GM23338 (cell line): ENCODE measurements around the gene MAP3K5. TPM values are rescaled to one million over a fixed set of nuclear protein-coding genes. Genes with fewer than 3 reads are reported as not detected.

Experiments used
- ATAC-seq: fragments of 200-7000 bp; cut with Tn5 transposase; 3 replicates; pipeline ENCODE4 v1.9.1; 2020
- DNase-seq: peaks from one replicate; pipeline ENCODE4 v3.0.0-alpha.2; 2015; ENCODE audit warnings: low spot score
- H2AFZ ChIP-seq: fragments of 200-600 bp; sonication (generic); 2 replicates; pipeline ENCODE4 v1.8.0; 2016; ENCODE audit warnings: antibody characterized with exemption, mild to moderate bottlenecking, moderate library complexity
- H3F3A ChIP-seq: fragments of 200-600 bp; sonication (generic); replicated peaks from 2 replicates; pipeline ENCODE4 v1.8.0; 2017; ENCODE audit warnings: antibody characterized with exemption, mixed run types, low read depth
- H3K27ac ChIP-seq: fragments of 200-600 bp; sonication (generic); 2 replicates; pipeline ENCODE4 v1.6.1; 2016; ENCODE audit warnings: low read depth
- H3K27me3 ChIP-seq: fragments of 200-600 bp; sonication (generic); 2 replicates; pipeline ENCODE4 v1.8.0; 2016; ENCODE audit warnings: mild to moderate bottlenecking, mixed run types, moderate library complexity; ENCODE audit not compliant: insufficient read depth
- H3K36me3 ChIP-seq: fragments of 200-600 bp; sonication (generic); 2 replicates; pipeline ENCODE4 v1.8.0; 2016; ENCODE audit warnings: mild to moderate bottlenecking; ENCODE audit not compliant: insufficient read depth
- H3K4me1 ChIP-seq: fragments of 200-600 bp; sonication (generic); 2 replicates; pipeline ENCODE4 v1.8.0; 2016; ENCODE audit warnings: mild to moderate bottlenecking, moderate library complexity; ENCODE audit not compliant: insufficient read depth
- H3K4me2 ChIP-seq: fragments of 200-600 bp; sonication (generic); 2 replicates; pipeline ENCODE4 v1.7.1; 2017; ENCODE audit warnings: mixed run types
- H3K4me3 ChIP-seq: fragments of 200-600 bp; sonication (generic); 2 replicates; pipeline ENCODE4 v1.6.1; 2016; ENCODE audit warnings: mixed run types
- H3K79me2 ChIP-seq: fragments of 200-600 bp; sonication (generic); replicated peaks from 2 replicates; pipeline ENCODE4 v1.8.0; 2017; ENCODE audit warnings: mild to moderate bottlenecking; ENCODE audit not compliant: insufficient read depth
- H3K9me2 ChIP-seq: fragments of 200-600 bp; sonication (generic); 2 replicates; pipeline ENCODE4 v1.8.0; 2017; ENCODE audit not compliant: insufficient read depth
- H4K20me1 ChIP-seq: fragments of 200-600 bp; sonication (generic); replicated peaks from 2 replicates; pipeline ENCODE4 v1.8.0; 2017; ENCODE audit warnings: mild to moderate bottlenecking; ENCODE audit not compliant: insufficient read depth
- H3K27ac Mint-ChIP-seq: 2 replicates; pipeline ENCODE4 v1.8.0; 2020; ENCODE audit warnings: inconsistent platforms, mild to moderate bottlenecking, moderate library complexity, mixed read lengths
- H3K27me3 Mint-ChIP-seq: 3 replicates; pipeline ENCODE4 v1.8.0; 2022; ENCODE audit warnings: low read depth, mild to moderate bottlenecking, moderate library complexity, mixed read lengths, inconsistent platforms; ENCODE audit not compliant: insufficient read depth, poor library complexity
- H3K36me3 Mint-ChIP-seq: 3 replicates; pipeline ENCODE4 v1.8.0; 2021; ENCODE audit warnings: low read depth, mild to moderate bottlenecking, inconsistent platforms, moderate library complexity, mixed read lengths
- H3K4me1 Mint-ChIP-seq: 3 replicates; pipeline ENCODE4 v1.8.0; 2020; ENCODE audit warnings: mild to moderate bottlenecking, inconsistent platforms, mixed read lengths
- H3K4me3 Mint-ChIP-seq: 3 replicates; pipeline ENCODE4 v1.8.0; 2021; ENCODE audit warnings: moderate library complexity, mild to moderate bottlenecking, inconsistent platforms, mixed read lengths
- H3K9me3 Mint-ChIP-seq: 3 replicates; pipeline ENCODE4 v1.8.0; 2020; ENCODE audit warnings: moderate library complexity, mild to moderate bottlenecking, inconsistent platforms, mixed read lengths
- CREB1 ChIP-seq: fragments of 250-450 bp; sonication (Bioruptor Pico); IDR thresholded peaks from 2 replicates; pipeline ENCODE4 v1.5.0; 2020; ENCODE audit warnings: low read depth, mild to moderate bottlenecking, moderate library complexity
- ETS1 ChIP-seq: IDR thresholded peaks from 2 replicates; pipeline ENCODE4 v1.6.1; 2016; ENCODE audit warnings: antibody characterized with exemption
- EZH2 ChIP-seq: fragments of 200-600 bp; sonication (generic); IDR thresholded peaks from one replicate; pipeline ENCODE4 v1.8.0; 2017; ENCODE audit warnings: antibody characterized with exemption, mild to moderate bottlenecking, low read depth; ENCODE audit not compliant: unreplicated experiment
- EZH2phosphoT487 ChIP-seq: fragments of 200-600 bp; sonication (generic); IDR thresholded peaks from one replicate; pipeline ENCODE4 v1.8.1; 2018; ENCODE audit warnings: antibody characterized with exemption; ENCODE audit not compliant: unreplicated experiment
- JUNB ChIP-seq: IDR thresholded peaks from one replicate; pipeline ENCODE4 v1.6.1; 2016; ENCODE audit warnings: antibody characterized with exemption; ENCODE audit not compliant: unreplicated experiment
- NANOG ChIP-seq: IDR thresholded peaks from 2 replicates; pipeline ENCODE4 v1.6.1; 2016; ENCODE audit warnings: antibody characterized with exemption, borderline replicate concordance
- POLR2AphosphoS5 ChIP-seq: IDR thresholded peaks from 2 replicates; pipeline ENCODE4 v1.6.1; 2016; ENCODE audit warnings: antibody characterized with exemption, low read depth
- REST ChIP-seq: IDR thresholded peaks from one replicate; pipeline ENCODE4 v1.6.1; 2018; ENCODE audit warnings: antibody characterized with exemption; ENCODE audit not compliant: unreplicated experiment
- STAT1 ChIP-seq: IDR thresholded peaks from one replicate; pipeline ENCODE4 v1.6.1; 2016; ENCODE audit warnings: antibody characterized with exemption; ENCODE audit not compliant: unreplicated experiment
- ZNF114 ChIP-seq: fragments of 250-450 bp; sonication (Bioruptor Pico); IDR thresholded peaks from 2 replicates; pipeline ENCODE4 v1.5.0; 2020; ENCODE audit warnings: mild to moderate bottlenecking, moderate library complexity
- ZNF331 ChIP-seq: fragments of 250-450 bp; sonication (Bioruptor Pico); IDR thresholded peaks from 2 replicates; pipeline ENCODE4 v1.5.0; 2020; ENCODE audit warnings: low read depth, mild to moderate bottlenecking, moderate library complexity
- polyA plus RNA-seq: library from polyadenylated mRNA; unstranded; fragments of >200 nt; fragmentation: Nextera tagmentation; extraction: Ambion mirVana; gene quantifications from 2 replicates; pipeline ENCODE4 v1.2.1, GENCODE V29; 2016
- total RNA-seq: library from RNA; depleted of rRNA; stranded (reverse); fragments of >200 nt; shearing (Covaris generic); gene quantifications from 2 replicates; pipeline ENCODE4 v1.2.3, GENCODE V29; 2014
- TF ChIP-seq, protein P1 (sequence below): fragments of 250-450 bp; sonication (Bioruptor Pico); IDR thresholded peaks from 2 replicates; pipeline ENCODE4 v1.5.0; 2020; ENCODE audit warnings: mild to moderate bottlenecking, moderate library complexity
- TF ChIP-seq, protein P2 (sequence below), 2 experiments: fragments of 200-600 bp in 1 of 2; sonication (generic) in 1 of 2; conservative IDR thresholded peaks; 2 replicates each; pipeline versions ENCODE4 v1.5.1 to v1.6.1; 2016 to 2017; ENCODE audit warnings: antibody characterized with exemption in 2 of 2, low read depth in 2 of 2, mild to moderate bottlenecking in 2 of 2, moderate library complexity in 1 of 2

The MAP3K5 gene
- total and polyA plus RNA-seq, 2 experiments from 2014 or later, result 0.76 to 2.8 TPM

GRCh38 chr6:136685540-136686108 lies 106.7 kb downstream of the MAP3K5 start:
- Histone ChIP-seq H2AFZ (no peak overlapping the region), H3K4me1 (peaks cover 5% of the 10 kb centered on the region; the same call in 1 of the 2 replicates), H3K4me2 (no peak overlapping the region), H3K79me2 (no peaks in the 10 kb centered on the region), H3K27ac (no peak overlapping the region), H4K20me1 (no peaks in the 10 kb centered on the region), H3K9me2 (no peaks in the 10 kb centered on the region), H3K4me3 (no peak overlapping the region), H3K27me3 (no peaks in the 10 kb centered on the region), H3F3A (no peaks in the 10 kb centered on the region), H3K36me3 (no peaks in the 10 kb centered on the region)
- Mint-ChIP-seq H3K4me3 (no peak overlapping the region), H3K9me3 (peaks cover 5% of the 10 kb centered on the region; the same call in 1 of the 3 replicates), H3K27ac (no peak overlapping the region), H3K27me3 (no peaks in the 10 kb centered on the region), H3K4me1 (no peaks in the 10 kb centered on the region), H3K36me3 (peaks cover 3% of the 10 kb centered on the region; the same call in 1 of the 3 replicates)
- DNase-seq, result no peak
- ATAC-seq, result no peak
- TF ChIP-seq STAT1 (no peak), POLR2AphosphoS5 (no peak), EZH2phosphoT487 (no peak), CREB1 (CRISPR knock-in tag) (no peak), ETS1 (no peak), REST (no peak), ZNF331 (CRISPR knock-in tag) (no peak), EZH2 (no peak), NANOG (no peak), ZNF114 (no peak), JUNB (no peak)
- TF ChIP-seq, protein P1, sequence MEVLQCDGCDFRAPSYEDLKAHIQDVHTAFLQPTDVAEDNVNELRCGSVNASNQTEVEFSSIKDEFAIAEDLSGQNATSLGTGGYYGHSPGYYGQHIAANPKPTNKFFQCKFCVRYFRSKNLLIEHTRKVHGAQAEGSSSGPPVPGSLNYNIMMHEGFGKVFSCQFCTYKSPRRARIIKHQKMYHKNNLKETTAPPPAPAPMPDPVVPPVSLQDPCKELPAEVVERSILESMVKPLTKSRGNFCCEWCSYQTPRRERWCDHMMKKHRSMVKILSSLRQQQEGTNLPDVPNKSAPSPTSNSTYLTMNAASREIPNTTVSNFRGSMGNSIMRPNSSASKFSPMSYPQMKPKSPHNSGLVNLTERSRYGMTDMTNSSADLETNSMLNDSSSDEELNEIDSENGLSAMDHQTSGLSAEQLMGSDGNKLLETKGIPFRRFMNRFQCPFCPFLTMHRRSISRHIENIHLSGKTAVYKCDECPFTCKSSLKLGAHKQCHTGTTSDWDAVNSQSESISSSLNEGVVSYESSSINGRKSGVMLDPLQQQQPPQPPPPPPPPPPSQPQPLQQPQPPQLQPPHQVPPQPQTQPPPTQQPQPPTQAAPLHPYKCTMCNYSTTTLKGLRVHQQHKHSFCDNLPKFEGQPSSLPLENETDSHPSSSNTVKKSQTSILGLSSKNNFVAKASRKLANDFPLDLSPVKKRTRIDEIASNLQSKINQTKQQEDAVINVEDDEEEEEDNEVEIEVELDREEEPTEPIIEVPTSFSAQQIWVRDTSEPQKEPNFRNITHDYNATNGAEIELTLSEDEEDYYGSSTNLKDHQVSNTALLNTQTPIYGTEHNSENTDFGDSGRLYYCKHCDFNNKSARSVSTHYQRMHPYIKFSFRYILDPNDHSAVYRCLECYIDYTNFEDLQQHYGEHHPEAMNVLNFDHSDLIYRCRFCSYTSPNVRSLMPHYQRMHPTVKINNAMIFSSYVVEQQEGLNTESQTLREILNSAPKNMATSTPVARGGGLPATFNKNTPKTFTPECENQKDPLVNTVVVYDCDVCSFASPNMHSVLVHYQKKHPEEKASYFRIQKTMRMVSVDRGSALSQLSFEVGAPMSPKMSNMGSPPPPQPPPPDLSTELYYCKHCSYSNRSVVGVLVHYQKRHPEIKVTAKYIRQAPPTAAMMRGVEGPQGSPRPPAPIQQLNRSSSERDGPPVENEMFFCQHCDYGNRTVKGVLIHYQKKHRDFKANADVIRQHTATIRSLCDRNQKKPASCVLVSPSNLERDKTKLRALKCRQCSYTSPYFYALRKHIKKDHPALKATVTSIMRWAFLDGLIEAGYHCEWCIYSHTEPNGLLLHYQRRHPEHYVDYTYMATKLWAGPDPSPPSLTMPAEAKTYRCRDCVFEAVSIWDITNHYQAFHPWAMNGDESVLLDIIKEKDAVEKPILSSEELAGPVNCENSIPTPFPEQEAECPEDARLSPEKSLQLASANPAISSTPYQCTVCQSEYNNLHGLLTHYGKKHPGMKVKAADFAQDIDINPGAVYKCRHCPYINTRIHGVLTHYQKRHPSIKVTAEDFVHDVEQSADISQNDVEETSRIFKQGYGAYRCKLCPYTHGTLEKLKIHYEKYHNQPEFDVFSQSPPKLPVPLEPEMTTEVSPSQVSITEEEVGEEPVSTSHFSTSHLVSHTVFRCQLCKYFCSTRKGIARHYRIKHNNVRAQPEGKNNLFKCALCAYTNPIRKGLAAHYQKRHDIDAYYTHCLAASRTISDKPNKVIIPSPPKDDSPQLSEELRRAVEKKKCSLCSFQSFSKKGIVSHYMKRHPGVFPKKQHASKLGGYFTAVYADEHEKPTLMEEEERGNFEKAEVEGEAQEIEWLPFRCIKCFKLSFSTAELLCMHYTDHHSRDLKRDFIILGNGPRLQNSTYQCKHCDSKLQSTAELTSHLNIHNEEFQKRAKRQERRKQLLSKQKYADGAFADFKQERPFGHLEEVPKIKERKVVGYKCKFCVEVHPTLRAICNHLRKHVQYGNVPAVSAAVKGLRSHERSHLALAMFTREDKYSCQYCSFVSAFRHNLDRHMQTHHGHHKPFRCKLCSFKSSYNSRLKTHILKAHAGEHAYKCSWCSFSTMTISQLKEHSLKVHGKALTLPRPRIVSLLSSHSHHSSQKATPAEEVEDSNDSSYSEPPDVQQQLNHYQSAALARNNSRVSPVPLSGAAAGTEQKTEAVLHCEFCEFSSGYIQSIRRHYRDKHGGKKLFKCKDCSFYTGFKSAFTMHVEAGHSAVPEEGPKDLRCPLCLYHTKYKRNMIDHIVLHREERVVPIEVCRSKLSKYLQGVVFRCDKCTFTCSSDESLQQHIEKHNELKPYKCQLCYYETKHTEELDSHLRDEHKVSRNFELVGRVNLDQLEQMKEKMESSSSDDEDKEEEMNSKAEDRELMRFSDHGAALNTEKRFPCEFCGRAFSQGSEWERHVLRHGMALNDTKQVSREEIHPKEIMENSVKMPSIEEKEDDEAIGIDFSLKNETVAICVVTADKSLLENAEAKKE (CRISPR knock-in tag), result no peak
- TF ChIP-seq, protein P2, sequence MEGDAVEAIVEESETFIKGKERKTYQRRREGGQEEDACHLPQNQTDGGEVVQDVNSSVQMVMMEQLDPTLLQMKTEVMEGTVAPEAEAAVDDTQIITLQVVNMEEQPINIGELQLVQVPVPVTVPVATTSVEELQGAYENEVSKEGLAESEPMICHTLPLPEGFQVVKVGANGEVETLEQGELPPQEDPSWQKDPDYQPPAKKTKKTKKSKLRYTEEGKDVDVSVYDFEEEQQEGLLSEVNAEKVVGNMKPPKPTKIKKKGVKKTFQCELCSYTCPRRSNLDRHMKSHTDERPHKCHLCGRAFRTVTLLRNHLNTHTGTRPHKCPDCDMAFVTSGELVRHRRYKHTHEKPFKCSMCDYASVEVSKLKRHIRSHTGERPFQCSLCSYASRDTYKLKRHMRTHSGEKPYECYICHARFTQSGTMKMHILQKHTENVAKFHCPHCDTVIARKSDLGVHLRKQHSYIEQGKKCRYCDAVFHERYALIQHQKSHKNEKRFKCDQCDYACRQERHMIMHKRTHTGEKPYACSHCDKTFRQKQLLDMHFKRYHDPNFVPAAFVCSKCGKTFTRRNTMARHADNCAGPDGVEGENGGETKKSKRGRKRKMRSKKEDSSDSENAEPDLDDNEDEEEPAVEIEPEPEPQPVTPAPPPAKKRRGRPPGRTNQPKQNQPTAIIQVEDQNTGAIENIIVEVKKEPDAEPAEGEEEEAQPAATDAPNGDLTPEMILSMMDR (conservative IDR thresholded peaks at IDR 0.05; ENCODE audit: low read depth in 2 of 2), result no peak
